Endothelial cell of umbilical vein (primary cell): ENCODE results near the gene THAP4.

Experiments used
- EZH2 ChIP-seq: IDR thresholded peaks from 2 replicates; pipeline ENCODE4 v1.6.1; 2012; ENCODE audit warnings: borderline replicate concordance, low read depth, mild to moderate bottlenecking, moderate library complexity, low read length, inconsistent platforms; ENCODE audit not compliant: severe bottlenecking
- FOS ChIP-seq: IDR thresholded peaks from 2 replicates; pipeline ENCODE4 v1.6.1; 2011; ENCODE audit warnings: mild to moderate bottlenecking, low read length, moderate library complexity, borderline replicate concordance; ENCODE audit not compliant: insufficient read depth
- GATA2 ChIP-seq: IDR thresholded peaks from 2 replicates; pipeline ENCODE4 v1.7.0; 2011; ENCODE audit warnings: low read depth, mild to moderate bottlenecking, moderate library complexity, mixed read lengths, low read length; ENCODE audit not compliant: insufficient read length, insufficient read depth
- JUN ChIP-seq: IDR thresholded peaks from 2 replicates; pipeline ENCODE4 v1.6.1; 2011; ENCODE audit warnings: borderline replicate concordance, low read depth; ENCODE audit not compliant: insufficient read length, insufficient read depth
- MYC ChIP-seq: IDR thresholded peaks from one replicate; pipeline ENCODE4 v1.6.1; 2011; ENCODE audit warnings: mild to moderate bottlenecking, low read depth, low read length
- POLR2A ChIP-seq: IDR thresholded peaks from 2 replicates; pipeline ENCODE4 v1.6.1; 2012; ENCODE audit warnings: low read depth, mild to moderate bottlenecking, control low read depth, low read length
- POLR2AphosphoS5 ChIP-seq: IDR thresholded peaks from 2 replicates; pipeline ENCODE4 v1.6.1; 2012; ENCODE audit warnings: low read depth, mild to moderate bottlenecking, control low read depth, low read length, moderate library complexity; ENCODE audit not compliant: insufficient read depth
- TF ChIP-seq, protein P1 (sequence below), 2 donors: IDR thresholded peaks; 1 replicate in 1 of 2; 2 replicates in 1 of 2; pipeline ENCODE4 v1.5.1; 2011; ENCODE audit warnings: low read length in 2 of 2, mild to moderate bottlenecking in 2 of 2, moderate library complexity in 2 of 2, control low read depth in 1 of 2, inconsistent platforms in 1 of 2, low read depth in 1 of 2; ENCODE audit not compliant: insufficient read depth in 1 of 2; ENCODE audit errors: extremely low read depth in 1 of 2
- TF ChIP-seq, protein P2 (sequence below): IDR thresholded peaks from 2 replicates; pipeline ENCODE4 v1.6.1; 2011; ENCODE audit not compliant: insufficient read depth, insufficient read length

DNA sequence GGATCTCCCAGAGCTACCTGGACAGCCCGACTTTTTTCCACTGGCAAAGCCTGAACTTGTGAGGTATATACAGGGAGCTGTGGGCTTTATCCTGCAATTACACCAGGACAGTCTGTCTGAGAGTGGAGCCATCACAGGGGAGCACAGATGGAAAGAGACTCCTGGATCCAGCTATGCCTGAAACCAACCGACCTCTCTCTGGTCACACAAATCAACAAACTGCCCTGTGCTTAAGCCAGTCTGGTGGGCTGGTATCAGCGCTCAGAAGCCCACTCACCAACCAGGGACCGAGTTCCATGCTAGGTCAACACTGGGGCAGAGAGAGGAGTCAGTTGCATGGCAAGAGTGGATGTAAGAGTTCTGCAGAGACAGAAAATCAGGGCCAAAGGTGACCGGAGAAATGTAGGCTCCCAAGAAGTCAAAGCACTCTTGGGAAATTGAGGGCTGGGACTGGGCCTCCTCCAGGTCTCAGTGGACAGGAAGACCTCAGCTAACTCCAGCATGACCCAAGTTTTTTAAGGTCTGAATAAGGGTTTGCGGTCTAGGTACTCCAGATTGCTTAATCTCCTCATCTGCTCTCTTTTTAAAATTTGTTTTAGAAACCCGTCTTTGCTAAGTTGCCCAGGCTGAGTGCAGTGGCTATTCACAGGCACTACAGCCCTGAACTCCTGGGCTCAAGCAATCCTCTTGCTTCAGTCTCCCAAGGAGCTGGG lies 82.2 kb downstream of the THAP4 start:
- TF ChIP-seq, protein P1, sequence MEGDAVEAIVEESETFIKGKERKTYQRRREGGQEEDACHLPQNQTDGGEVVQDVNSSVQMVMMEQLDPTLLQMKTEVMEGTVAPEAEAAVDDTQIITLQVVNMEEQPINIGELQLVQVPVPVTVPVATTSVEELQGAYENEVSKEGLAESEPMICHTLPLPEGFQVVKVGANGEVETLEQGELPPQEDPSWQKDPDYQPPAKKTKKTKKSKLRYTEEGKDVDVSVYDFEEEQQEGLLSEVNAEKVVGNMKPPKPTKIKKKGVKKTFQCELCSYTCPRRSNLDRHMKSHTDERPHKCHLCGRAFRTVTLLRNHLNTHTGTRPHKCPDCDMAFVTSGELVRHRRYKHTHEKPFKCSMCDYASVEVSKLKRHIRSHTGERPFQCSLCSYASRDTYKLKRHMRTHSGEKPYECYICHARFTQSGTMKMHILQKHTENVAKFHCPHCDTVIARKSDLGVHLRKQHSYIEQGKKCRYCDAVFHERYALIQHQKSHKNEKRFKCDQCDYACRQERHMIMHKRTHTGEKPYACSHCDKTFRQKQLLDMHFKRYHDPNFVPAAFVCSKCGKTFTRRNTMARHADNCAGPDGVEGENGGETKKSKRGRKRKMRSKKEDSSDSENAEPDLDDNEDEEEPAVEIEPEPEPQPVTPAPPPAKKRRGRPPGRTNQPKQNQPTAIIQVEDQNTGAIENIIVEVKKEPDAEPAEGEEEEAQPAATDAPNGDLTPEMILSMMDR (IDR thresholded peaks at IDR 0.05; ENCODE audit: extremely low read depth in 1 of 2, insufficient read depth in 1 of 2, low read depth in 1 of 2, low read length in 2 of 2): no peak
- TF ChIP-seq POLR2A: no peak
- TF ChIP-seq GATA2: no peak
- TF ChIP-seq POLR2AphosphoS5: no peak
- TF ChIP-seq EZH2: no peak
- no peak for TF ChIP-seq MYC
- TF ChIP-seq, protein P2, sequence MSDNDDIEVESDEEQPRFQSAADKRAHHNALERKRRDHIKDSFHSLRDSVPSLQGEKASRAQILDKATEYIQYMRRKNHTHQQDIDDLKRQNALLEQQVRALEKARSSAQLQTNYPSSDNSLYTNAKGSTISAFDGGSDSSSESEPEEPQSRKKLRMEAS: no peak
- no peak for TF ChIP-seq JUN
- no peak for TF ChIP-seq FOS
